HL-60 (cell line): ENCODE measurements around the gene TRMT61A.

Source experiments
- DNase-seq, 2 experiments: peaks; one replicate each; pipeline ENCODE4 v3.0.0-alpha.2; 2010 to 2020; ENCODE audit warnings: low read depth in 1 of 2, low spot score in 1 of 2
- H3K27ac ChIP-seq: fragments of 250-450 bp; sonication (Bioruptor Pico); replicated peaks from 2 replicates; pipeline ENCODE4 v1.5.1; 2020; ENCODE audit warnings: mild to moderate bottlenecking, moderate library complexity
- H3K27me3 ChIP-seq: fragments of 250-450 bp; sonication (Bioruptor Pico); 2 replicates; pipeline ENCODE4 v1.5.1; 2021; ENCODE audit warnings: mild to moderate bottlenecking, moderate library complexity; ENCODE audit not compliant: insufficient read depth, poor library complexity, severe bottlenecking
- H3K4me3 ChIP-seq: replicated peaks from 2 replicates; pipeline ENCODE4 v1.5.1; 2011; ENCODE audit warnings: mild to moderate bottlenecking, control low read depth, low read length; ENCODE audit not compliant: insufficient read depth
- GABPA ChIP-seq: IDR thresholded peaks from 2 replicates; pipeline ENCODE4 v1.6.1; 2012; ENCODE audit warnings: low read depth
- POLR2AphosphoS5 ChIP-seq: IDR thresholded peaks from 2 replicates; pipeline ENCODE4 v1.6.1; 2012; ENCODE audit warnings: low read depth
- SPI1 ChIP-seq: IDR thresholded peaks from 2 replicates; pipeline ENCODE4 v1.6.1; 2012; ENCODE audit warnings: low read depth, mild to moderate bottlenecking, borderline replicate concordance
- TF ChIP-seq, protein P1 (sequence below): IDR thresholded peaks from 2 replicates; pipeline ENCODE4 v1.6.1; 2012; ENCODE audit warnings: low read depth; ENCODE audit not compliant: insufficient replicate concordance
- TF ChIP-seq, protein P2 (sequence below): IDR thresholded peaks from one replicate; pipeline ENCODE4 v1.5.1; 2011; ENCODE audit warnings: low read length, control low read depth, inconsistent platforms; ENCODE audit not compliant: insufficient read depth

Gene TRMT61A

DNA sequence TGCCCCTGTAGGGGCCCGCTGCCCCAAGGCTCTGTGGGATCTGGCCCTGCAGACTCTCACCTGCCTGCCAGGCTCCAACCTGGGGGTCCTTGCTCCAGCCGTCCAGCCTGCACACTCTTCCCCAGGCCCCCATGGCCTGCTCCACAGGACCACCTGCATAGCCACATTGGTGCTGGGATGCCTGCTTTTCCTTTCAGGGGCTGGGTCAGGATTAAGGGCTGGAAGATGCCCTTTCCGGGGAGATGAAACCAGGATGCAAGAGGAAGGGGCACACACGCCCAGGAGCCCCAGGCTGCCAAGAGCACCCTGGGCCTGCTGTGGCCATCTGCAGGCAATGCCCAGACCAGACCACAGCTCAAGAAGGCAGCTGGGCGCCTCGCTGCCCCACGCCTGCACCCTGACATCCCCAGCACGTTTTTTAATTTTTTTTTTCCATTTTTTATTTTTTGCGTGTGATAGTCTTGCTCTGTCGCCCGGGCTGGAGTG is 18.5 kb downstream of the TRMT61A start:
- DNase-seq: no peak
- no peak for TF ChIP-seq SPI1
- no peak overlapping the region for H3K27ac ChIP-seq
- H3K27me3 ChIP-seq: no peaks in the 10 kb centered on the region
- no peak overlapping the region for H3K4me3 ChIP-seq

DNA sequence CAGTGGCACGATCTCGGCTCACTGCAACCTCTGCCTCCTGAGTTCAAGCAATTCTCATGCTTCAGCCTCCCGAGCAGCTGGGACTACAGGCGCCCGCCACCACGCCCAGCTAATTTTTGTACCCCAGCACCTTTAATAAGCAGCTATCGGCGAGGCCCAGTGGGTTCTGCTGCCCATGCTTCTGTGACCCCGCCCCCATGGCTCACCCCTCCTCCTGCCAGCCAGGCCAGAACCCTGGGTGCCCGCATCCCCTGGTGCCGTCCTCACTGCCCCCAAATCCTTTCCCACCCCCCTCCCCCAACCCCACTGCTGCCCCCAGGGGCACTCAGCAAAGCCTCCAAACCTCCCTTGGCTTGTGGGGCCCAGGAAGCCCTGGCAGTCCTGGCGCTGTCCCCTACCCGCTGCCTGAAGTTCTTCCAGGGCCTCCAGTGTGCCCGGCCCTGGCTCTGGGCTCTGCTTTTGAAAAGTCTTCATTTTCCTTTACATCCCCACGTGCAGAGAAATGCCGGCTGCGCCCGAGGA is 19.0 kb downstream of the TRMT61A start:
- Histone ChIP-seq H3K4me3 (no peak overlapping the region), H3K27me3 (no peaks in the 10 kb centered on the region), H3K27ac (no peak overlapping the region)
- no peak for TF ChIP-seq POLR2AphosphoS5
- TF ChIP-seq, protein P1, sequence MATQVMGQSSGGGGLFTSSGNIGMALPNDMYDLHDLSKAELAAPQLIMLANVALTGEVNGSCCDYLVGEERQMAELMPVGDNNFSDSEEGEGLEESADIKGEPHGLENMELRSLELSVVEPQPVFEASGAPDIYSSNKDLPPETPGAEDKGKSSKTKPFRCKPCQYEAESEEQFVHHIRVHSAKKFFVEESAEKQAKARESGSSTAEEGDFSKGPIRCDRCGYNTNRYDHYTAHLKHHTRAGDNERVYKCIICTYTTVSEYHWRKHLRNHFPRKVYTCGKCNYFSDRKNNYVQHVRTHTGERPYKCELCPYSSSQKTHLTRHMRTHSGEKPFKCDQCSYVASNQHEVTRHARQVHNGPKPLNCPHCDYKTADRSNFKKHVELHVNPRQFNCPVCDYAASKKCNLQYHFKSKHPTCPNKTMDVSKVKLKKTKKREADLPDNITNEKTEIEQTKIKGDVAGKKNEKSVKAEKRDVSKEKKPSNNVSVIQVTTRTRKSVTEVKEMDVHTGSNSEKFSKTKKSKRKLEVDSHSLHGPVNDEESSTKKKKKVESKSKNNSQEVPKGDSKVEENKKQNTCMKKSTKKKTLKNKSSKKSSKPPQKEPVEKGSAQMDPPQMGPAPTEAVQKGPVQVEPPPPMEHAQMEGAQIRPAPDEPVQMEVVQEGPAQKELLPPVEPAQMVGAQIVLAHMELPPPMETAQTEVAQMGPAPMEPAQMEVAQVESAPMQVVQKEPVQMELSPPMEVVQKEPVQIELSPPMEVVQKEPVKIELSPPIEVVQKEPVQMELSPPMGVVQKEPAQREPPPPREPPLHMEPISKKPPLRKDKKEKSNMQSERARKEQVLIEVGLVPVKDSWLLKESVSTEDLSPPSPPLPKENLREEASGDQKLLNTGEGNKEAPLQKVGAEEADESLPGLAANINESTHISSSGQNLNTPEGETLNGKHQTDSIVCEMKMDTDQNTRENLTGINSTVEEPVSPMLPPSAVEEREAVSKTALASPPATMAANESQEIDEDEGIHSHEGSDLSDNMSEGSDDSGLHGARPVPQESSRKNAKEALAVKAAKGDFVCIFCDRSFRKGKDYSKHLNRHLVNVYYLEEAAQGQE: no peak
- TF ChIP-seq SPI1: no peak
- TF ChIP-seq GABPA: no peak
- TF ChIP-seq, protein P2, sequence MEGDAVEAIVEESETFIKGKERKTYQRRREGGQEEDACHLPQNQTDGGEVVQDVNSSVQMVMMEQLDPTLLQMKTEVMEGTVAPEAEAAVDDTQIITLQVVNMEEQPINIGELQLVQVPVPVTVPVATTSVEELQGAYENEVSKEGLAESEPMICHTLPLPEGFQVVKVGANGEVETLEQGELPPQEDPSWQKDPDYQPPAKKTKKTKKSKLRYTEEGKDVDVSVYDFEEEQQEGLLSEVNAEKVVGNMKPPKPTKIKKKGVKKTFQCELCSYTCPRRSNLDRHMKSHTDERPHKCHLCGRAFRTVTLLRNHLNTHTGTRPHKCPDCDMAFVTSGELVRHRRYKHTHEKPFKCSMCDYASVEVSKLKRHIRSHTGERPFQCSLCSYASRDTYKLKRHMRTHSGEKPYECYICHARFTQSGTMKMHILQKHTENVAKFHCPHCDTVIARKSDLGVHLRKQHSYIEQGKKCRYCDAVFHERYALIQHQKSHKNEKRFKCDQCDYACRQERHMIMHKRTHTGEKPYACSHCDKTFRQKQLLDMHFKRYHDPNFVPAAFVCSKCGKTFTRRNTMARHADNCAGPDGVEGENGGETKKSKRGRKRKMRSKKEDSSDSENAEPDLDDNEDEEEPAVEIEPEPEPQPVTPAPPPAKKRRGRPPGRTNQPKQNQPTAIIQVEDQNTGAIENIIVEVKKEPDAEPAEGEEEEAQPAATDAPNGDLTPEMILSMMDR: no peak
- DNase-seq: no peak

DNA sequence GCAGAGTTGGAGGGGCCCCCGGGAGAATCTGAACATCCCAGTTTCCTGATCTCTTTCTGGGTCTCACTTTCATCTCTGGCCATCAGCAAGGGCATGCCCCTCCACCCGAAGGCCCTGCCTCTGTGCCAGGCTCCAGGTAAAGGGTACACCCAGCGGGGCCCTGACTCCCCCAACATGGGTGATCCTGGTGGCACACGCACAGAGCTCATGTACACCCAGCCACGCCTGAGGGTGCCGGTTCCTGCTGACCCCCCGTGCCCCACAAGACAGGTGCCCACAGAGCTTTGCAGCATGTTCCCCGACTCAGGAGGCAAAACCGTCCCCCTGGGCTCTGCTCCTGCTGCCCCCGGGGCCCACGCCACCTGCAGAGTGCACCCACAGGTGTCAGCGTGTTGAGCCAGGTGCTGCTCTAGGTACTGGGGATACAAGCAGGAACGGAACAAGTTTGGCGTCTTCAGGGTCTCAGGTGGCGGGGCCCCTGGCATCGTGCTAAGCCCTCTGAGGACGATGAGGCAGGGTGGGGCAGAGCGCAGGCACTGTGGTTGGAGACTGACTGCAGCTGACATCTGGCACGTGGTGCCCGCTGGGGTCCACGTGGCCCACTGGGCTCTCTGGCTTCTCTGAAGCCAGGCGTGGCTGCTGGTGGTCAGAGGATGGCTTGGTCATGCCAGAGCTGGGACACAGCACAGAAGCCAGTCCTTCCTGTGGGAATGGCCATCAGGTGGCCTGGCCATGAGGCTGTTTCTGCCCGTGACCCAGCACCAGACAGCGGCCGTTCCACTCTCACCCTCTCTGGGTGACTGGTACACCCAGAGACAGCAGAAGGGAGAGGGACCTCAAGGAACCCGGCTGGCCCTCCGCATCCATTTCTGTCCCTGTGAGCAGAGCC is 19.7 kb downstream of the TRMT61A start:
- DNase-seq: no peak
- Histone ChIP-seq H3K27me3 (no peaks in the 10 kb centered on the region), H3K4me3 (no peak overlapping the region), H3K27ac (no peak overlapping the region)
- TF ChIP-seq, protein P2: no peak
- TF ChIP-seq SPI1: no peak
- TF ChIP-seq POLR2AphosphoS5: no peak
- TF ChIP-seq, protein P1: no peak
- TF ChIP-seq GABPA: no peak

DNA sequence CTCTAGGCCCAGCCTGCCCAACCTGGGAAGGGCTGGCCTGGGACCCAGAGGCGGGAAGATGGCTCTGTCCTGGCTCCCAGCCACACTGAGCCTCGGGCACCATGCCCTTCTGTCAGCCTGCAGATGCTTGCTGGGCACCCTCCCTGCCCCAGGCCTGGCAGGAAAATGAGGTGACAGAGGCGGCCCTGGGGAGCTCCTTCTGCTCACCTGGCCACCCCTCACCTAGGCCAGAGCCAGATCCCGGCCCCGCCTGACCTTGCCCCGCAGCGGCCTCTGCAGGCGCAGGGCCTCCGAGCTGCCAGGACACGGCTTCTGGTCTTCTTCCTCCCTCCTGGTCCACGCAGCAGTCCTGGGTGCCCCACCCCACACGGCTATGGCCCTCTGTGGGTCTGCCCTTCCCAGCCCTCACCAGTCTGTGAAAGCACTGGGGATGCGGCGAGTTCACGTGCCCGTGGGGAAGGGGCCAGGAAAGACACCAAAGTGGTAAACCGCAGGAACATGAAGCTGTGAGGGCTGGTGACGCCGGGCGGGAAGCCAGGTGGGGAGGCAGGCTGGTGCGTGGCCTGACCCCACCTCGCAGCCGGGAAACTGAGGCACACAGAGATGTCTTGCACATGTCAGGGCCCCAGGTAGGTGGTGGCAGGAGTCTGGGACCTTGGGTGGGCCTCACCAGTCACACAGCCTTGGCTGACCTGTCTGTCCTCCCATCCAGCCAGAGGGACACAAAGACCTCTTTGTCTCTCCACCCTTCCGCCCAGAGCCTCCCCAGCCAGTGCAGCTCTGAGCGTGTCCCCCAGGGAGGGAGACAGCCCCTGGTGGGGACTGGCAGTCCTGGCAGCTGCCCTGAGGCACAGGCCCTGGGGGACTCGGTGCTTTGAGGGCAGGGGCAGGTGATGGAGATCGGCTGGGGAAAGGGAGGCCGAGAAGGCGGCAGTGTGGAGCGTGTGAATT is 20.6 kb downstream of the TRMT61A start:
- DNase-seq: no peak
- Histone ChIP-seq H3K27me3 (no peaks in the 10 kb centered on the region), H3K4me3 (no peak overlapping the region), H3K27ac (no peak overlapping the region)
- TF ChIP-seq SPI1: no peak
- no peak for TF ChIP-seq POLR2AphosphoS5
- TF ChIP-seq, protein P1: no peak
- TF ChIP-seq, protein P2: no peak
- TF ChIP-seq GABPA: no peak
